Measurements from ENCODE around the gene ZNF862.
"Not testable (repeated sequence)": the region's sequence is repeated elsewhere in the genome, so short reads cannot be mapped to it uniquely, and the experiment has no call there.

The ZNF862 gene

GRCh38 chr7:149826344-149827088 lies 11.7 kb upstream of the ZNF862 start:
- H3K27me3 ChIP-seq (ENCODE audit: insufficient read depth, low read length, poor library complexity), result no peaks in the 10 kb centered on the region
- H3K9ac ChIP-seq (ENCODE audit: low read depth, low read length), result no peak overlapping the region
- no peak overlapping the region for H3K27ac ChIP-seq (ENCODE audit: low read length)
- H2AFZ ChIP-seq (ENCODE audit: low read depth, low read length), result no peak overlapping the region
- no peaks in the 10 kb centered on the region for H3K9me3 ChIP-seq (ENCODE audit: insufficient read depth, low read length, severe bottlenecking)
- no peaks in the 10 kb centered on the region for H3K4me1 ChIP-seq (ENCODE audit: insufficient read depth, low read length)
- H3K4me2 ChIP-seq (ENCODE audit: insufficient read depth, low read length), result no peak overlapping the region
- TF ChIP-seq CTCF (IDR thresholded peaks at IDR 0.05; ENCODE audit: borderline replicate concordance, extremely low read depth, low read length, poor library complexity, severe bottlenecking), result no peak
- TF ChIP-seq EZH2 (IDR thresholded peaks at IDR 0.05; ENCODE audit: borderline replicate concordance, low read depth, low read length, severe bottlenecking), result no peak
- ATAC-seq (ENCODE audit: insufficient read depth, low read depth) (no peak), DNase-seq (no peak)
- H3K79me2 ChIP-seq (ENCODE audit: insufficient read depth, low read length), result no peaks in the 10 kb centered on the region
- no peaks in the 10 kb centered on the region for H3K36me3 ChIP-seq (ENCODE audit: insufficient read depth, low read length)
- no peaks in the 10 kb centered on the region for H4K20me1 ChIP-seq (ENCODE audit: insufficient read depth, low read length)
- no peak overlapping the region for H3K4me3 ChIP-seq (ENCODE audit: low read depth in 1 of 2, low read length in 2 of 2)

- Histone ChIP-seq H3K36me3 (ENCODE audit: insufficient read depth, low read length) (no peaks in the 10 kb centered on the region), H3K9me3 (ENCODE audit: insufficient read depth, low read length, severe bottlenecking) (no peaks in the 10 kb centered on the region)
Observed at GRCh38 chr7:149827089-149827981, 10.8 kb upstream of the ZNF862 start.

GRCh38 chr7:149828357-149829309 lies 9.5 kb upstream of the ZNF862 start:
- H3K36me3 ChIP-seq (ENCODE audit: insufficient read depth, low read length), result no peaks in the 10 kb centered on the region
- TF ChIP-seq CTCF (IDR thresholded peaks at IDR 0.05; ENCODE audit: borderline replicate concordance, extremely low read depth, low read length, poor library complexity, severe bottlenecking) (no peak), EZH2 (IDR thresholded peaks at IDR 0.05; ENCODE audit: borderline replicate concordance, low read depth, low read length, severe bottlenecking) (no peak)
- no peaks in the 10 kb centered on the region for H4K20me1 ChIP-seq (ENCODE audit: insufficient read depth, low read length)
- ATAC-seq (ENCODE audit: insufficient read depth, low read depth), result no peak
- no peaks in the 10 kb centered on the region for H3K4me1 ChIP-seq (ENCODE audit: insufficient read depth, low read length)
- H3K4me3 ChIP-seq (ENCODE audit: low read depth in 1 of 2, low read length in 2 of 2), result no peak overlapping the region
- H3K9ac ChIP-seq (ENCODE audit: low read depth, low read length), result no peak overlapping the region
- no peak overlapping the region for H3K4me2 ChIP-seq (ENCODE audit: insufficient read depth, low read length)
- no peak overlapping the region for H2AFZ ChIP-seq (ENCODE audit: low read depth, low read length)
- H3K9me3 ChIP-seq (ENCODE audit: insufficient read depth, low read length, severe bottlenecking), result no peaks in the 10 kb centered on the region
- no peaks in the 10 kb centered on the region for H3K79me2 ChIP-seq (ENCODE audit: insufficient read depth, low read length)
- H3K27me3 ChIP-seq (ENCODE audit: insufficient read depth, low read length, poor library complexity), result peaks cover 2% of the 10 kb centered on the region
- no peak overlapping the region for H3K27ac ChIP-seq (ENCODE audit: low read length)
- no peak for DNase-seq

More at GRCh38 chr7:149827089-149827981, 10.8 kb upstream of the ZNF862 start:
- H3K27ac ChIP-seq (ENCODE audit: low read length), result no peak overlapping the region
- H3K27me3 ChIP-seq (ENCODE audit: insufficient read depth, low read length, poor library complexity), result peaks cover 1% of the 10 kb centered on the region
- no peak for DNase-seq
- H2AFZ ChIP-seq (ENCODE audit: low read depth, low read length), result no peak overlapping the region
- no peaks in the 10 kb centered on the region for H3K4me1 ChIP-seq (ENCODE audit: insufficient read depth, low read length)
- ATAC-seq (ENCODE audit: insufficient read depth, low read depth), result no peak
- no peak overlapping the region for H3K4me3 ChIP-seq (ENCODE audit: low read depth in 1 of 2, low read length in 2 of 2)
- no peaks in the 10 kb centered on the region for H4K20me1 ChIP-seq (ENCODE audit: insufficient read depth, low read length)
- H3K9ac ChIP-seq (ENCODE audit: low read depth, low read length), result no peak overlapping the region
- no peak overlapping the region for H3K4me2 ChIP-seq (ENCODE audit: insufficient read depth, low read length)
- H3K79me2 ChIP-seq (ENCODE audit: insufficient read depth, low read length), result no peaks in the 10 kb centered on the region
- TF ChIP-seq CTCF (IDR thresholded peaks at IDR 0.05; ENCODE audit: borderline replicate concordance, extremely low read depth, low read length, poor library complexity, severe bottlenecking) (no peak), EZH2 (IDR thresholded peaks at IDR 0.05; ENCODE audit: borderline replicate concordance, low read depth, low read length, severe bottlenecking) (no peak)

GRCh38 chr7:149830527-149830926 lies 7.6 kb upstream of the ZNF862 start:
- H2AFZ ChIP-seq (ENCODE audit: low read depth, low read length); H3K27ac ChIP-seq (ENCODE audit: low read length); H3K9me3 ChIP-seq (ENCODE audit: insufficient read depth, low read length, severe bottlenecking); H3K9ac ChIP-seq (ENCODE audit: low read depth, low read length); H4K20me1 ChIP-seq (ENCODE audit: insufficient read depth, low read length); H3K79me2 ChIP-seq (ENCODE audit: insufficient read depth, low read length); H3K36me3 ChIP-seq (ENCODE audit: insufficient read depth, low read length); H3K4me1 ChIP-seq (ENCODE audit: insufficient read depth, low read length); H3K27me3 ChIP-seq (ENCODE audit: insufficient read depth, low read length, poor library complexity); DNase-seq; ATAC-seq (ENCODE audit: insufficient read depth, low read depth); H3K4me2 ChIP-seq (ENCODE audit: insufficient read depth, low read length); H3K4me3 ChIP-seq (ENCODE audit: low read depth in 1 of 2, low read length in 2 of 2): not testable (repeated sequence)
